ENCODE results near the gene BACH2. TPM values are rescaled to one million over a fixed set of nuclear protein-coding genes. Genes with fewer than 3 reads are reported as not detected.

Gene BACH2
- total and polyA plus RNA-seq, 2 of the 4 experiments (the other 2 are of a cell fraction): 1.3 to 1.4 TPM

DNA sequence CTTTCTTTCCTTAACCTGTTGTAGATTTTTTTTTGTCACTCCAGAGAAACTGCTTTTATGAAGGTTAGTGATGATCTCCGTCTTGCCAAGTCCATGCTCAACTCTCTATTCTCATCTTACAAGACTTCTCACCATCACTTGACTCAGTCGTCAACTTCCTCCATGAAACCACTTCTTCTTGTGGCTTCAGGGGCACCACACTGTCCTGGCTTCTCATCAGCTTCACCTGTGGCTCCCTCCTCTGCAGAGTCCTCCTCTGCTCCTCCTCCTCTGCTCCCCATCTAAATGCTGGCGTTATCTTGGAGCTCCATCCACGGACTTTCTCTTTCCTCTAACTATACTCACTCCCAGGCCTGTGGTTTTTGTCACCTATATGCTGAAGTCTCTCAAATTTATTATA, 187.5 kb downstream of the BACH2 start:
- H3K27me3 ChIP-seq (ENCODE audit: control insufficient read depth, insufficient read depth, low read length): peaks cover 2% of the 10 kb centered on the region; the same call in 1 of the 2 replicates
- ATAC-seq (ENCODE audit: low read depth) (no peak), DNase-seq (no peak)
- no peak overlapping the region for H2AK5ac ChIP-seq (ENCODE audit: low read depth, low read length)
- no peak overlapping the region for H2AK9ac ChIP-seq (replicated peaks; ENCODE audit: low read depth, low read length, poor library complexity)
- H3K4me3 ChIP-seq (ENCODE audit: insufficient read depth, low read depth, low read length): no peak overlapping the region
- H3K9ac ChIP-seq (ENCODE audit: low read depth, low read length): no peak overlapping the region
- POLR2A ChIA-PET (ENCODE audit: unreplicated experiment): no interaction called here
- CTCF ChIA-PET: no interaction called here
- no peak overlapping the region for H3K27ac ChIP-seq (ENCODE audit: insufficient read depth, low read length)
- no peak overlapping the region for H4K5ac ChIP-seq (ENCODE audit: low read depth, low read length)
- dilution Hi-C loops (cut with HindIII; ENCODE audit: low sequenced_read_pairs, unreplicated experiment) (no loop called here), in situ Hi-C loops (cut with MboI; ENCODE audit: low sequenced_read_pairs) (no loop called here), intact Hi-C loops (cut with micrococcal nuclease) (no loop called here)
- no peaks in the 10 kb centered on the region for H3K4me1 ChIP-seq (ENCODE audit: control insufficient read depth, insufficient read depth, low read length)
- H2AFZ ChIP-seq (replicated peaks; ENCODE audit: low read length, poor library complexity): no peak overlapping the region
- no peak overlapping the region for H3K14ac ChIP-seq (replicated peaks; ENCODE audit: low read depth, low read length)
- H2BK5ac ChIP-seq (ENCODE audit: low read depth, low read length, poor library complexity, severe bottlenecking): no peak overlapping the region
- no TSS peak for BruUV-seq (replicated peaks)
- H3K4ac ChIP-seq (ENCODE audit: low read depth, low read length): no peak overlapping the region
- no peaks in the 10 kb centered on the region for H3K9me1 ChIP-seq (ENCODE audit: insufficient read depth, low read length)
- no peak overlapping the region for H2BK15ac ChIP-seq (ENCODE audit: low read depth, low read length)
- no peak overlapping the region for H3K56ac ChIP-seq (ENCODE audit: extremely low read depth, insufficient read depth, low read length)
- no peak overlapping the region for H4K91ac ChIP-seq (ENCODE audit: insufficient read depth, low read depth, low read length)
- no peak for TF ChIP-seq RAD21 (IDR thresholded peaks at IDR 0.05; ENCODE audit: low read length)
- TF ChIP-seq MAFK (IDR thresholded peaks at IDR 0.05; ENCODE audit: low read depth, low read length): no peak
- TF ChIP-seq, protein P1, sequence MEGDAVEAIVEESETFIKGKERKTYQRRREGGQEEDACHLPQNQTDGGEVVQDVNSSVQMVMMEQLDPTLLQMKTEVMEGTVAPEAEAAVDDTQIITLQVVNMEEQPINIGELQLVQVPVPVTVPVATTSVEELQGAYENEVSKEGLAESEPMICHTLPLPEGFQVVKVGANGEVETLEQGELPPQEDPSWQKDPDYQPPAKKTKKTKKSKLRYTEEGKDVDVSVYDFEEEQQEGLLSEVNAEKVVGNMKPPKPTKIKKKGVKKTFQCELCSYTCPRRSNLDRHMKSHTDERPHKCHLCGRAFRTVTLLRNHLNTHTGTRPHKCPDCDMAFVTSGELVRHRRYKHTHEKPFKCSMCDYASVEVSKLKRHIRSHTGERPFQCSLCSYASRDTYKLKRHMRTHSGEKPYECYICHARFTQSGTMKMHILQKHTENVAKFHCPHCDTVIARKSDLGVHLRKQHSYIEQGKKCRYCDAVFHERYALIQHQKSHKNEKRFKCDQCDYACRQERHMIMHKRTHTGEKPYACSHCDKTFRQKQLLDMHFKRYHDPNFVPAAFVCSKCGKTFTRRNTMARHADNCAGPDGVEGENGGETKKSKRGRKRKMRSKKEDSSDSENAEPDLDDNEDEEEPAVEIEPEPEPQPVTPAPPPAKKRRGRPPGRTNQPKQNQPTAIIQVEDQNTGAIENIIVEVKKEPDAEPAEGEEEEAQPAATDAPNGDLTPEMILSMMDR (conservative IDR thresholded peaks at IDR 0.05; ENCODE audit: low read depth, low read length): no peak
- TF ChIP-seq POLR2A (IDR thresholded peaks at IDR 0.05; ENCODE audit: low read depth, low read length): no peak
- TF ChIP-seq BHLHE40 (IDR thresholded peaks at IDR 0.05; ENCODE audit: low read depth, low read length): no peak
- TF ChIP-seq, protein P2, sequence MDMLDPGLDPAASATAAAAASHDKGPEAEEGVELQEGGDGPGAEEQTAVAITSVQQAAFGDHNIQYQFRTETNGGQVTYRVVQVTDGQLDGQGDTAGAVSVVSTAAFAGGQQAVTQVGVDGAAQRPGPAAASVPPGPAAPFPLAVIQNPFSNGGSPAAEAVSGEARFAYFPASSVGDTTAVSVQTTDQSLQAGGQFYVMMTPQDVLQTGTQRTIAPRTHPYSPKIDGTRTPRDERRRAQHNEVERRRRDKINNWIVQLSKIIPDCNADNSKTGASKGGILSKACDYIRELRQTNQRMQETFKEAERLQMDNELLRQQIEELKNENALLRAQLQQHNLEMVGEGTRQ (IDR thresholded peaks at IDR 0.05; ENCODE audit: low read depth, low read length): no peak
- no peak for TF ChIP-seq RCOR1 (IDR thresholded peaks at IDR 0.05; ENCODE audit: insufficient replicate concordance, low read length)
- no peak for TF ChIP-seq CHD1 (IDR thresholded peaks at IDR 0.05; ENCODE audit: low read depth, low read length)
- TF ChIP-seq, protein P3, sequence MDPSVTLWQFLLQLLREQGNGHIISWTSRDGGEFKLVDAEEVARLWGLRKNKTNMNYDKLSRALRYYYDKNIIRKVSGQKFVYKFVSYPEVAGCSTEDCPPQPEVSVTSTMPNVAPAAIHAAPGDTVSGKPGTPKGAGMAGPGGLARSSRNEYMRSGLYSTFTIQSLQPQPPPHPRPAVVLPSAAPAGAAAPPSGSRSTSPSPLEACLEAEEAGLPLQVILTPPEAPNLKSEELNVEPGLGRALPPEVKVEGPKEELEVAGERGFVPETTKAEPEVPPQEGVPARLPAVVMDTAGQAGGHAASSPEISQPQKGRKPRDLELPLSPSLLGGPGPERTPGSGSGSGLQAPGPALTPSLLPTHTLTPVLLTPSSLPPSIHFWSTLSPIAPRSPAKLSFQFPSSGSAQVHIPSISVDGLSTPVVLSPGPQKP (IDR thresholded peaks at IDR 0.05; ENCODE audit: borderline replicate concordance, low read depth, low read length): no peak
- no peak for TF ChIP-seq MXI1 (IDR thresholded peaks at IDR 0.05; ENCODE audit: borderline replicate concordance, low read depth, low read length)
- H3K36me3 ChIP-seq (ENCODE audit: control insufficient read depth, insufficient read depth, low read length): no peaks in the 10 kb centered on the region
- no peak overlapping the region for H3K18ac ChIP-seq (ENCODE audit: low read depth, low read length)
- H4K8ac ChIP-seq (ENCODE audit: low read depth in 2 of 2, low read length in 2 of 2): no peak overlapping the region
- H2BK20ac ChIP-seq (ENCODE audit: low read depth, low read length): no peak overlapping the region
- no peak overlapping the region for H2BK120ac ChIP-seq (ENCODE audit: low read depth, low read length)
- peaks cover 1% of the 10 kb centered on the region; the same call in 1 of the 2 replicates for H3K9me3 ChIP-seq (ENCODE audit: control insufficient read depth, insufficient read depth, low read length)
- no peaks in the 10 kb centered on the region; a peak in 1 of 4 replicates for H3K79me1 ChIP-seq (ENCODE audit: low read depth in 1 of 2, low read length in 2 of 2)
- no peak overlapping the region for H3K23ac ChIP-seq (ENCODE audit: low read depth, low read length)
- no peaks in the 10 kb centered on the region for H4K20me1 ChIP-seq (ENCODE audit: insufficient read depth, low read length)
- WGBS, 2 experiments (ENCODE audit: extremely low coverage in 2 of 2, insufficient read length in 1 of 2): 60% methylated on average over 1 of the region's 4 CpGs; no CpG with 5 or more reads in 1 of the 2 experiments
- no peak overlapping the region for H3K4me2 ChIP-seq (ENCODE audit: low read depth, low read length)
